ENCODE results near the gene CDK5RAP2.

CDK5RAP2 gene

DNA sequence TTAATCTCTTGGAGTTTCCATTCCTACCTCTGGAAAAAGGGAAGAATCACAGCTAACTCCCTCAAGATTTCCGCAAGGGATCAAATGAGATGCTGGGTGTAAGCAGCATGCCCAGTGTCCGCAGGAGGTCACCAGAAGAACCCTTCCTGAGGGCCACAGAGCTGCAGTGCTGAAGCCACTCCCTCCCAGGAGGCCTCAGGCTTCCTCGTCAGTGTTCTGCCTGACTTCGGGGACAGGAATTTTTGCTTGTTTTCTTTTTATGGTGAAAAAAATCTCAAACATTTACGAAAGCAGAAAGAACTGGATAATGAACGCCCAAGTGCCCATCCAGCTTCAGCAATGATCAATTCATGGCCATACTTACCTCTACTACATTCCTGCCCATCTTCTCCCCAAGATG lies 183.0 kb downstream of the CDK5RAP2 start:
- no peaks in the 10 kb centered on the region for H3K9me3 ChIP-seq (ENCODE audit: control insufficient read depth, insufficient read depth, low read depth, low read length)
- no peak overlapping the region for H3K9ac ChIP-seq (ENCODE audit: low read length)
- H3K27me3 ChIP-seq (ENCODE audit: control insufficient read depth, insufficient read depth, low read length), result no peaks in the 10 kb centered on the region
- peaks cover 88% of the 10 kb centered on the region for H3K36me3 ChIP-seq (ENCODE audit: control insufficient read depth, insufficient read depth, low read length)
- H3K27ac ChIP-seq (ENCODE audit: low read depth, low read length), result no peak overlapping the region
- no peak overlapping the region for H3K4me3 ChIP-seq (ENCODE audit: low read depth, low read length)
- H3K4me1 ChIP-seq (ENCODE audit: control insufficient read depth, insufficient read depth, low read length), result no peaks in the 10 kb centered on the region

DNA sequence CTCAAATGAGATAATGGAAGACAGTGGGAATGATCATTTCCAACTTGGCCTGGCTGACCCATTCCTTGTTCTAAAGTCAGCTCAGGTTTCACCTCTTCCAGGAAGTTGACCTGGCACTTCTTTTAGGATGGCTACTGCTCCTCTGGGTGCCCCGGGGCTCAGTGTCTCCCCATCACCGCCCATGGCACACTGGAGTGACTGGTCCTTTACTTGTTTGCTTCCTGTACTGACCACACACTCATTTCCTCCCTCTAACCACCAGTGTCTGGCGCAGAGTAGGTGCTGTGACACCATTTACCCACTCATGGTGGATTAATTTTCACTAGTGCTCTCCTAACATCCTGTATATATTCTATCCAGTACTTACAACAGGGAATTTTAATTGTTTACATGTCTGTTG lies 183.5 kb downstream of the CDK5RAP2 start:
- Histone ChIP-seq H3K4me1 (ENCODE audit: control insufficient read depth, insufficient read depth, low read length) (no peaks in the 10 kb centered on the region), H3K4me3 (ENCODE audit: low read depth, low read length) (no peak overlapping the region), H3K27me3 (ENCODE audit: control insufficient read depth, insufficient read depth, low read length) (no peaks in the 10 kb centered on the region), H3K36me3 (ENCODE audit: control insufficient read depth, insufficient read depth, low read length) (peaks cover 93% of the 10 kb centered on the region), H3K9me3 (ENCODE audit: control insufficient read depth, insufficient read depth, low read depth, low read length) (no peaks in the 10 kb centered on the region), H3K9ac (ENCODE audit: low read length) (no peak overlapping the region), H3K27ac (ENCODE audit: low read depth, low read length) (no peak overlapping the region)

GRCh38 chr9:120395376-120395775 lies 184.6 kb downstream of the CDK5RAP2 start:
- Histone ChIP-seq H3K9me3 (ENCODE audit: control insufficient read depth, insufficient read depth, low read depth, low read length) (no peaks in the 10 kb centered on the region), H3K4me3 (ENCODE audit: low read depth, low read length) (no peak overlapping the region), H3K36me3 (ENCODE audit: control insufficient read depth, insufficient read depth, low read length) (peaks cover 93% of the 10 kb centered on the region), H3K27me3 (ENCODE audit: control insufficient read depth, insufficient read depth, low read length) (no peaks in the 10 kb centered on the region), H3K4me1 (ENCODE audit: control insufficient read depth, insufficient read depth, low read length) (no peaks in the 10 kb centered on the region), H3K27ac (ENCODE audit: low read depth, low read length) (no peak overlapping the region), H3K9ac (ENCODE audit: low read length) (no peak overlapping the region)

DNA sequence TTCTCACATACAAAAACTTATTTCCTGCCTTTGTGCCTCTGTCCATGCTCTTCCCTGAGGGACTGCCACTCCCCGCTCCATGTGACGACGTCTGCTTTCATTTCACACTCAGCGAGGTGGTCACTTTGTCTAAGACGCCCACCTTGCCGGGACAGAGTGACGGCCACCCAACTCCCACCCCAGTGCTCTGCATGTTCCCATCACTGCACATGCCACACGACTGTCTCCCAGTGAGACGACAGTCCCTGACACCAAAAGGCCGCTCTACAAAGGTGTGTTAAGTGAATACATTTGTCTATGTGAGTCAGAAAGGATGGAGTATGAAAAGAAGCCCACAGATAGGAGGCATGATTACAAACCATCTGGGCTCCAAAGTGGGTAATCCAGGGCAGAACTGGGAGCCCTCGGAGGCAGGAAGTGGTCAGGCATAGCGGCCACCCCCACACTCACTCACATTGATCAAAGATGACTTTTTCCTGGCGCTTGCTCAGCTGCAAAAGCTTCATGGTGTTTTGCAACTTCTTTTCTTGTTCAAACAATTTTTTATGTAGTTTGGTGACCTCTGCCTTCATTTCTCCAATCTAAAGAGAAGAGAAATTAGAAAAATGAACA lies 185.8 kb downstream of the CDK5RAP2 start:
- Histone ChIP-seq H3K4me3 (ENCODE audit: low read depth, low read length) (no peak overlapping the region), H3K27ac (ENCODE audit: low read depth, low read length) (no peak overlapping the region), H3K36me3 (ENCODE audit: control insufficient read depth, insufficient read depth, low read length) (peaks cover 93% of the 10 kb centered on the region), H3K27me3 (ENCODE audit: control insufficient read depth, insufficient read depth, low read length) (no peaks in the 10 kb centered on the region), H3K4me1 (ENCODE audit: control insufficient read depth, insufficient read depth, low read length) (no peaks in the 10 kb centered on the region), H3K9ac (ENCODE audit: low read length) (no peak overlapping the region), H3K9me3 (ENCODE audit: control insufficient read depth, insufficient read depth, low read depth, low read length) (no peaks in the 10 kb centered on the region)

DNA sequence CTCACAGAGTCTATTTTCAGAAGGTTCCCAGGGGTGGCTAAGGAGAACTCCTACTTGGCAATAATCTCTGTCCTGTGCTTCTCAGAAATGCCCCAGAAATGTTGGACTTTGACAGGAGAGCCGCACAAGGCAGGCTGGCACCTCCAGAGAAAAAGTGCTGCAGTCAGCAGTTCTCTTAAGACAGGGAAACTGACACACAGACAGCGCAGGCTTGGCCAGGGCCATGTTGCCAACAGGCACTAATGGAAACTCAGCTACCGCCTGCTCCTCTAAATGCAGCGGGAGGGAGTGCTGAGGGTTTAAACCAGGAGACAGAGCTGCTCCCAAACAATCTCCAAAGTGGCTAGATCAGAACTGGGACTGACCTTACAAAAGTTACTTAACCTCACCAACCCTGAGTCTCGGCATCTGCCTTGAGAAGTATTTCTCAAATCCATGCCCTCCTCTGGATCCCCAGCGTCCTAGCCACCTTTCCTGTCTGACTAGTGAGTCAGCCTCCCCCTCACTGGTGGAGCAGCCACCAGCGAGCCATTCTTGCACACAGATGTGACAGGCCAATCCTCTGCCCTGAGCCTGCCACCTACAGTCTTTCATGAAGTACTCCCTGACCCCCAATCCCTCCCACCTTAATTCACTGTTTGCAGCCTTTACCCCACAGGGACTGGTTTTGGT lies 186.4 kb downstream of the CDK5RAP2 start:
- H3K27me3 ChIP-seq (ENCODE audit: control insufficient read depth, insufficient read depth, low read length), result no peaks in the 10 kb centered on the region
- no peak overlapping the region for H3K27ac ChIP-seq (ENCODE audit: low read depth, low read length)
- no peaks in the 10 kb centered on the region for H3K4me1 ChIP-seq (ENCODE audit: control insufficient read depth, insufficient read depth, low read length)
- no peak overlapping the region for H3K9ac ChIP-seq (ENCODE audit: low read length)
- H3K36me3 ChIP-seq (ENCODE audit: control insufficient read depth, insufficient read depth, low read length), result peaks cover 93% of the 10 kb centered on the region
- H3K4me3 ChIP-seq (ENCODE audit: low read depth, low read length), result no peak overlapping the region
- no peaks in the 10 kb centered on the region for H3K9me3 ChIP-seq (ENCODE audit: control insufficient read depth, insufficient read depth, low read depth, low read length)

DNA sequence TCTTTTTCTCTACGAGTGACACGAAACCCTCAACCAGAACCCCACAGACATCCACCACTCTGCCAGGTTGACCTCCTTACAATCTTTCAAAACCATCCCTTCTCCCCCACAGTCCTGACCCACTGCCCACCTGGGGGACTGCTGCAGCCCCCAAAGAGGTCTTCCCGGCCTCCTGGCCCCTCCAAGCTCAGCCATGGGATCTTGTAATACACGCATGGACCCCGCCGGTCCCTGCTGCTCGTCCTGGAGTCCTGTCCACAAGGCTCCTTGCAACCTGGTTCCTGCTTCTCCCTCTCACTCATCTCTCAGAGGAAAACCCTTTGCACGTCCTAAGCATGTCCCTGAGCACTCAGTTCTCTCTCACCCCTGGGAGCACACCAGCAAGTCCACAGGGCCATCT lies 187.3 kb downstream of the CDK5RAP2 start:
- Histone ChIP-seq H3K27ac (ENCODE audit: low read depth, low read length) (no peak overlapping the region), H3K36me3 (ENCODE audit: control insufficient read depth, insufficient read depth, low read length) (peaks cover 93% of the 10 kb centered on the region), H3K27me3 (ENCODE audit: control insufficient read depth, insufficient read depth, low read length) (no peaks in the 10 kb centered on the region), H3K9ac (ENCODE audit: low read length) (no peak overlapping the region), H3K4me3 (ENCODE audit: low read depth, low read length) (no peak overlapping the region), H3K4me1 (ENCODE audit: control insufficient read depth, insufficient read depth, low read length) (no peaks in the 10 kb centered on the region), H3K9me3 (ENCODE audit: control insufficient read depth, insufficient read depth, low read depth, low read length) (no peaks in the 10 kb centered on the region)

DNA sequence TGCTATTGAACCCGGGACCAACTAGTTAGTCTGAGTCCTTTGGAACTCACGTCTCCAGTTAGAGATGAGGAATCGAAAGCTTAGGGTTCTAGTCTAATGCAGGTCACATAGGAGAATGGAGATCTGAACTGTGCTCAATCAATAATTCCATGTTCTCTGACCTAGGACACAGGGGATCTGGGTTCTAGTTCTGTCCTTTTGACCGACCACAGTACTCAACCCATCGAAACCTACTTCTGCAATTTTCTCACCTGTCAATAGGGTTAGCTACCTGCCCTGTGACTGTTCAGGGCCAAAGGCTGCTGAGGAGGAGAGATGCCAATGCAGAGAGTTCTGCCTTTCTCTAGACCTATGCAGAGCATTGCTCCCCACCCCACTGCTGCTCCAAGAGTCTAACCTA lies 187.7 kb downstream of the CDK5RAP2 start:
- no peak overlapping the region for H3K4me3 ChIP-seq (ENCODE audit: low read depth, low read length)
- H3K4me1 ChIP-seq (ENCODE audit: control insufficient read depth, insufficient read depth, low read length), result no peaks in the 10 kb centered on the region
- no peaks in the 10 kb centered on the region for H3K9me3 ChIP-seq (ENCODE audit: control insufficient read depth, insufficient read depth, low read depth, low read length)
- H3K9ac ChIP-seq (ENCODE audit: low read length), result no peak overlapping the region
- no peaks in the 10 kb centered on the region for H3K27me3 ChIP-seq (ENCODE audit: control insufficient read depth, insufficient read depth, low read length)
- H3K27ac ChIP-seq (ENCODE audit: low read depth, low read length), result no peak overlapping the region
- H3K36me3 ChIP-seq (ENCODE audit: control insufficient read depth, insufficient read depth, low read length), result peaks cover 90% of the 10 kb centered on the region

GRCh38 chr9:120391691-120392090 lies 188.3 kb downstream of the CDK5RAP2 start:
- H3K36me3 ChIP-seq (ENCODE audit: control insufficient read depth, insufficient read depth, low read length), result peaks cover 85% of the 10 kb centered on the region

GRCh38 chr9:120390637-120391190 lies 189.3 kb downstream of the CDK5RAP2 start:
- peaks cover 76% of the 10 kb centered on the region for H3K36me3 ChIP-seq (ENCODE audit: control insufficient read depth, insufficient read depth, low read length)
- no peaks in the 10 kb centered on the region for H3K27me3 ChIP-seq (ENCODE audit: control insufficient read depth, insufficient read depth, low read length)
- H3K4me1 ChIP-seq (ENCODE audit: control insufficient read depth, insufficient read depth, low read length), result no peaks in the 10 kb centered on the region
- H3K4me3 ChIP-seq (ENCODE audit: low read depth, low read length), result no peak overlapping the region
- no peak overlapping the region for H3K27ac ChIP-seq (ENCODE audit: low read depth, low read length)
- no peaks in the 10 kb centered on the region for H3K9me3 ChIP-seq (ENCODE audit: control insufficient read depth, insufficient read depth, low read depth, low read length)
- no peak overlapping the region for H3K9ac ChIP-seq (ENCODE audit: low read length)

More at GRCh38 chr9:120391691-120392090, 188.3 kb downstream of the CDK5RAP2 start:
- no peaks in the 10 kb centered on the region for H3K27me3 ChIP-seq (ENCODE audit: control insufficient read depth, insufficient read depth, low read length)
- H3K9me3 ChIP-seq (ENCODE audit: control insufficient read depth, insufficient read depth, low read depth, low read length), result no peaks in the 10 kb centered on the region
- no peak overlapping the region for H3K27ac ChIP-seq (ENCODE audit: low read depth, low read length)
- no peak overlapping the region for H3K9ac ChIP-seq (ENCODE audit: low read length)
- H3K4me3 ChIP-seq (ENCODE audit: low read depth, low read length), result no peak overlapping the region
- H3K4me1 ChIP-seq (ENCODE audit: control insufficient read depth, insufficient read depth, low read length), result no peaks in the 10 kb centered on the region

DNA sequence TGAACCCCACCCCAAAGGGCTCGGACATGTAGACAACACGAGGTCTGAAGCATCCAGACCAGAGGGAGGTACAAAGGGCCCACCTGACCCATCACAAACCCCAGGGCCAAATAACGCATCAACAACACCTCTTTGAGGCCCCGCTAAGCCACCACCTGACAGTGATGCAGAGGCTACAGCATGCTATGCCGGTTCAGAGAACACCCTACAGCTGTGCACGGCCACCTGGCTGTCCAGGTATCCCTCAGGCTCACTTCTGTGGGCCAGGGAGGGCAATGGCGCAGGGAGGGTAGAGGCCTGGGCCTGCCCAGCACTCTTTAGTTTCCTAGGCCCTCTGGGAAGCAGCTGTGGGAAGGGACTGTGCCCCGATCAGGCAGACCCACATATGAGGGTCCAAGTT lies 190.1 kb downstream of the CDK5RAP2 start:
- Histone ChIP-seq H3K9ac (ENCODE audit: low read length) (no peak overlapping the region), H3K27me3 (ENCODE audit: control insufficient read depth, insufficient read depth, low read length) (no peaks in the 10 kb centered on the region), H3K4me3 (ENCODE audit: low read depth, low read length) (no peak overlapping the region), H3K36me3 (ENCODE audit: control insufficient read depth, insufficient read depth, low read length) (peaks cover 70% of the 10 kb centered on the region), H3K4me1 (ENCODE audit: control insufficient read depth, insufficient read depth, low read length) (no peaks in the 10 kb centered on the region), H3K9me3 (ENCODE audit: control insufficient read depth, insufficient read depth, low read depth, low read length) (no peaks in the 10 kb centered on the region), H3K27ac (ENCODE audit: low read depth, low read length) (no peak overlapping the region)

GRCh38 chr9:120389300-120389699 lies 190.7 kb downstream of the CDK5RAP2 start:
- H3K27me3 ChIP-seq (ENCODE audit: control insufficient read depth, insufficient read depth, low read length), result no peaks in the 10 kb centered on the region
- peaks cover 64% of the 10 kb centered on the region for H3K36me3 ChIP-seq (ENCODE audit: control insufficient read depth, insufficient read depth, low read length)
- no peaks in the 10 kb centered on the region for H3K9me3 ChIP-seq (ENCODE audit: control insufficient read depth, insufficient read depth, low read depth, low read length)
- no peak overlapping the region for H3K27ac ChIP-seq (ENCODE audit: low read depth, low read length)
- H3K4me1 ChIP-seq (ENCODE audit: control insufficient read depth, insufficient read depth, low read length), result no peaks in the 10 kb centered on the region
- H3K9ac ChIP-seq (ENCODE audit: low read length), result no peak overlapping the region
- H3K4me3 ChIP-seq (ENCODE audit: low read depth, low read length), result no peak overlapping the region

All from HUES6 (cell line).